Measurements from ENCODE around the gene PPP1R13B. TPM values are rescaled to one million over a fixed set of nuclear protein-coding genes. Genes with fewer than 3 reads are reported as not detected.

Gene PPP1R13B
- total RNA-seq, 2 experiments from 2014 or later = 8.2 to 18.9 TPM

DNA sequence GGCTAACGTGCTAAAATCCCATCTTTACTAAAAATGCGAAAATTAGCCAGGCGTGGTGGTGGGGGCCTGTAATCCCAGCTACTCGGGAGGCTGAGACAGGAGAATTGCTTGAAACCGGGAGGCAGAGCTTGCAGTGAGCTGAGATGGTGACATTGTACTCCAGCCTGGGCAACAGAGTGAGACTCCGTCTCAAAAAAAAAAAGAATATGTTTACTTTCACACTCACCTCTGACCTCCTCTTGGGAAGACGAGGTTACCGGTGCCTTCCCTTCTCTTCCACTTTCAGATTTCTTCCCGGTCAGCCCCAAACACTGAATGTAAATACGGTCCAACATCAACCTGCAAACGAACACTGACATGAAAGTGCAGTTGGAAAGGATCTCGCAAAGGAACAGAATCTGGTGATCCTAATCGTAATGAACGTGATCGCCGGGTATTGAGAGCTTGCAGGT lies 31.8 kb upstream of the PPP1R13B start:
- TF ChIP-seq EZH2phosphoT487 (IDR thresholded peaks at IDR 0.05; ENCODE audit: borderline replicate concordance, low read depth, low read length) = no peak
- TF ChIP-seq, protein P1, sequence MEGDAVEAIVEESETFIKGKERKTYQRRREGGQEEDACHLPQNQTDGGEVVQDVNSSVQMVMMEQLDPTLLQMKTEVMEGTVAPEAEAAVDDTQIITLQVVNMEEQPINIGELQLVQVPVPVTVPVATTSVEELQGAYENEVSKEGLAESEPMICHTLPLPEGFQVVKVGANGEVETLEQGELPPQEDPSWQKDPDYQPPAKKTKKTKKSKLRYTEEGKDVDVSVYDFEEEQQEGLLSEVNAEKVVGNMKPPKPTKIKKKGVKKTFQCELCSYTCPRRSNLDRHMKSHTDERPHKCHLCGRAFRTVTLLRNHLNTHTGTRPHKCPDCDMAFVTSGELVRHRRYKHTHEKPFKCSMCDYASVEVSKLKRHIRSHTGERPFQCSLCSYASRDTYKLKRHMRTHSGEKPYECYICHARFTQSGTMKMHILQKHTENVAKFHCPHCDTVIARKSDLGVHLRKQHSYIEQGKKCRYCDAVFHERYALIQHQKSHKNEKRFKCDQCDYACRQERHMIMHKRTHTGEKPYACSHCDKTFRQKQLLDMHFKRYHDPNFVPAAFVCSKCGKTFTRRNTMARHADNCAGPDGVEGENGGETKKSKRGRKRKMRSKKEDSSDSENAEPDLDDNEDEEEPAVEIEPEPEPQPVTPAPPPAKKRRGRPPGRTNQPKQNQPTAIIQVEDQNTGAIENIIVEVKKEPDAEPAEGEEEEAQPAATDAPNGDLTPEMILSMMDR (conservative IDR thresholded peaks at IDR 0.05; ENCODE audit: low read length) = no peak
- Histone ChIP-seq H4K20me1 (ENCODE audit: insufficient read depth, low read length) (no peaks in the 10 kb centered on the region), H3K4me2 (ENCODE audit: low read length) (no peak overlapping the region), H3K4me3 (ENCODE audit: low read depth, low read length, poor library complexity, severe bottlenecking) (no peak overlapping the region), H3K9me2 (ENCODE audit: insufficient read depth, low read length) (no peaks in the 10 kb centered on the region), H2AFZ (ENCODE audit: low read length) (no peak overlapping the region), H3K36me3 (ENCODE audit: insufficient read depth, low read length) (no peaks in the 10 kb centered on the region), H3K79me2 (ENCODE audit: insufficient read depth, low read depth, low read length) (no peaks in the 10 kb centered on the region), H3K9me3 (ENCODE audit: low read length) (no peaks in the 10 kb centered on the region), H3K27ac (ENCODE audit: low read depth, low read length, poor library complexity, severe bottlenecking) (no peak overlapping the region), H3K4me1 (ENCODE audit: insufficient read depth, low read length, poor library complexity, severe bottlenecking) (no peaks in the 10 kb centered on the region)
- CTCF ChIA-PET (ENCODE audit: unreplicated experiment) = no interaction called here
- no TSS peak for BruUV-seq (replicated peaks)
- no peak for DNase-seq (ENCODE audit: low spot score)
- POLR2A ChIA-PET = no interaction called here
- intact Hi-C loops (cut with micrococcal nuclease; ENCODE audit: unreplicated experiment) = no loop called here

DNA sequence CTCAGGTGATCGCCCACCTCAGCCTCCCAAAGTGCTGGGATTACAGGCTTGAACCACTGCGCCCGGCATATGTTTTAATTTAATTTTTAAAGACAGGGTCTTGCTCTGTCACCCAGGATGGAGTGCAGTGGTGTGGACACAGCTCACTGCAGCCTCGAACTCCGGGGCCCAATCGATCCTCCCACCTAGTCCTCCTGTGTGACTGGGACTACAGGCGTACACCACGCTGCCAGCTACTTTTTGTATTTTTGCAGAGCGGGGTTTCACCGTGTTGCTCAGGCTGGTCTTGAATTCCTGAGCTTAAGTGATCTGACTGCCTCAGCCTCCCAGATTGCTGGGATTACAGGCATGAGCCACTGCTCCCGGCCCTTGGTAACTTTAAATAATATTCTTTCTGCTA lies 30.8 kb upstream of the PPP1R13B start:
- TF ChIP-seq, protein P1 (conservative IDR thresholded peaks at IDR 0.05; ENCODE audit: low read length) = no peak
- no peak for TF ChIP-seq EZH2phosphoT487 (IDR thresholded peaks at IDR 0.05; ENCODE audit: borderline replicate concordance, low read depth, low read length)
- Histone ChIP-seq H3K4me1 (ENCODE audit: insufficient read depth, low read length, poor library complexity, severe bottlenecking) (no peaks in the 10 kb centered on the region), H3K9me3 (ENCODE audit: low read length) (no peaks in the 10 kb centered on the region), H3K4me2 (ENCODE audit: low read length) (no peak overlapping the region), H3K9me2 (ENCODE audit: insufficient read depth, low read length) (no peaks in the 10 kb centered on the region), H3K79me2 (ENCODE audit: insufficient read depth, low read depth, low read length) (no peaks in the 10 kb centered on the region), H3K27ac (ENCODE audit: low read depth, low read length, poor library complexity, severe bottlenecking) (no peak overlapping the region), H2AFZ (ENCODE audit: low read length) (no peak overlapping the region), H3K36me3 (ENCODE audit: insufficient read depth, low read length) (no peaks in the 10 kb centered on the region), H3K4me3 (ENCODE audit: low read depth, low read length, poor library complexity, severe bottlenecking) (no peak overlapping the region), H4K20me1 (ENCODE audit: insufficient read depth, low read length) (no peaks in the 10 kb centered on the region)
- no peak for DNase-seq (ENCODE audit: low spot score)
- CTCF ChIA-PET (ENCODE audit: unreplicated experiment) = no interaction called here
- no TSS peak for BruUV-seq (replicated peaks)
- POLR2A ChIA-PET = interaction anchor here (0.6 kb wide), 1 partner anchor 14 kb away, joined by 5 read pairs; no protein-coding TSS in a partner anchor
- intact Hi-C loops (cut with micrococcal nuclease; ENCODE audit: unreplicated experiment) = no loop called here

DNA sequence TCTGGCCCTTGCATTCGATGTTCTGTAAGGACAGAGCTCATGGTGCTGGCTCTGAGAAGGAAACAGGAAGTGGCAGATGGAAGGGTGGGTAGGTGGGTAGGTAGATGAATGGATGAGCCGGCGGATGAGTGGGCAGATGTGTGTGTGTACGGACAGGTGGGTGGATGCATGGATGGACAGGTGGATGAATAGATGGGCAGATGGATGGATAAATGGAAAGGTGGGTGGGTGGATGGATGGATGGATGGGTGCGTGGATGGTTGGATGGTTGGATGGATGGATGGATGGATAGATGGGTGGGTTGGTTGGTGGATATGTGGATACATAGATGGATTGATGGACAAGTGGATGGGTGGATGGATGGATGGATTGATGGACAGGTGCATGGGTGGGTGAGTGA lies 27.6 kb upstream of the PPP1R13B start:
- TF ChIP-seq, protein P1 (conservative IDR thresholded peaks at IDR 0.05; ENCODE audit: low read length) = no peak
- TF ChIP-seq EZH2phosphoT487 (IDR thresholded peaks at IDR 0.05; ENCODE audit: borderline replicate concordance, low read depth, low read length) = no peak
- H3K4me2 ChIP-seq (ENCODE audit: low read length) = 0 out of 2 replicates have a peak overlapping the region, but pooled peaks have one; percentile 14
- intact Hi-C loops (cut with micrococcal nuclease; ENCODE audit: unreplicated experiment) = no loop called here
- no peak overlapping the region for H3K27ac ChIP-seq (ENCODE audit: low read depth, low read length, poor library complexity, severe bottlenecking)
- H3K9me2 ChIP-seq (ENCODE audit: insufficient read depth, low read length) = no peaks in the 10 kb centered on the region
- POLR2A ChIA-PET = interaction anchor here (0.6 kb wide), 1 partner anchor 18 kb away, joined by 3 read pairs; no protein-coding TSS in a partner anchor
- no TSS peak for BruUV-seq (replicated peaks)
- CTCF ChIA-PET (ENCODE audit: unreplicated experiment) = no interaction called here
- H3K9me3 ChIP-seq (ENCODE audit: low read length) = no peaks in the 10 kb centered on the region
- no peaks in the 10 kb centered on the region for H4K20me1 ChIP-seq (ENCODE audit: insufficient read depth, low read length)
- H3K36me3 ChIP-seq (ENCODE audit: insufficient read depth, low read length) = no peaks in the 10 kb centered on the region
- no peaks in the 10 kb centered on the region for H3K79me2 ChIP-seq (ENCODE audit: insufficient read depth, low read depth, low read length)
- H3K4me3 ChIP-seq (ENCODE audit: low read depth, low read length, poor library complexity, severe bottlenecking) = no peak overlapping the region
- H3K4me1 ChIP-seq (ENCODE audit: insufficient read depth, low read length, poor library complexity, severe bottlenecking) = peaks cover 14% of the 10 kb centered on the region
- H2AFZ ChIP-seq (ENCODE audit: low read length) = no peak overlapping the region
- DNase-seq (ENCODE audit: low spot score) = no peak
